ENCODE data around the gene RLF.
"Not testable (repeated sequence)": the region's sequence is repeated elsewhere in the genome, so short reads cannot be mapped to it uniquely, and the experiment has no call there.

The RLF gene

GRCh38 chr1:40167317-40167716 lies 6.1 kb downstream of the RLF start:
- H3K27ac ChIP-seq: no peak overlapping the region
- TF ChIP-seq ZFX (IDR thresholded peaks at IDR 0.05) (no peak), CTCF (conservative IDR thresholded peaks at IDR 0.05) (no peak)

GRCh38 chr1:40171036-40171435 lies 9.8 kb downstream of the RLF start:
- H3K27ac ChIP-seq: no peak overlapping the region
- TF ChIP-seq CTCF (conservative IDR thresholded peaks at IDR 0.05) (no peak), ZFX (IDR thresholded peaks at IDR 0.05) (no peak)

- no peak overlapping the region for H3K27ac ChIP-seq
- TF ChIP-seq CTCF (conservative IDR thresholded peaks at IDR 0.05) (no peak), ZFX (IDR thresholded peaks at IDR 0.05) (no peak)
Observed at GRCh38 chr1:40174788-40175187, 13.6 kb downstream of the RLF start.

- H3K27ac ChIP-seq: not testable (repeated sequence)
Observed at GRCh38 chr1:40176989-40177388, 15.8 kb downstream of the RLF start.

GRCh38 chr1:40178200-40178599 lies 17.0 kb downstream of the RLF start:
- no peak overlapping the region for H3K27ac ChIP-seq
- TF ChIP-seq CTCF (conservative IDR thresholded peaks at IDR 0.05) (no peak), ZFX (IDR thresholded peaks at IDR 0.05) (no peak)

- H3K27ac ChIP-seq: no peak overlapping the region
- TF ChIP-seq ZFX (IDR thresholded peaks at IDR 0.05): no peak
- no peak for TF ChIP-seq CTCF (conservative IDR thresholded peaks at IDR 0.05)
Observed at GRCh38 chr1:40179496-40180089, 18.4 kb downstream of the RLF start.

GRCh38 chr1:40183055-40183710 lies 22.0 kb downstream of the RLF start:
- H3K27ac ChIP-seq: no peak overlapping the region
- TF ChIP-seq ZFX (IDR thresholded peaks at IDR 0.05) (no peak), CTCF (conservative IDR thresholded peaks at IDR 0.05) (peak; percentile 62)

- H3K27ac ChIP-seq: no peak overlapping the region
- TF ChIP-seq ZFX (IDR thresholded peaks at IDR 0.05) (no peak), CTCF (conservative IDR thresholded peaks at IDR 0.05) (no peak)
Observed at GRCh38 chr1:40184193-40184592, 23.0 kb downstream of the RLF start.

Measured in C4-2B (cell line).